ENCODE measurements around the gene RAI1.

RAI1 gene

DNA sequence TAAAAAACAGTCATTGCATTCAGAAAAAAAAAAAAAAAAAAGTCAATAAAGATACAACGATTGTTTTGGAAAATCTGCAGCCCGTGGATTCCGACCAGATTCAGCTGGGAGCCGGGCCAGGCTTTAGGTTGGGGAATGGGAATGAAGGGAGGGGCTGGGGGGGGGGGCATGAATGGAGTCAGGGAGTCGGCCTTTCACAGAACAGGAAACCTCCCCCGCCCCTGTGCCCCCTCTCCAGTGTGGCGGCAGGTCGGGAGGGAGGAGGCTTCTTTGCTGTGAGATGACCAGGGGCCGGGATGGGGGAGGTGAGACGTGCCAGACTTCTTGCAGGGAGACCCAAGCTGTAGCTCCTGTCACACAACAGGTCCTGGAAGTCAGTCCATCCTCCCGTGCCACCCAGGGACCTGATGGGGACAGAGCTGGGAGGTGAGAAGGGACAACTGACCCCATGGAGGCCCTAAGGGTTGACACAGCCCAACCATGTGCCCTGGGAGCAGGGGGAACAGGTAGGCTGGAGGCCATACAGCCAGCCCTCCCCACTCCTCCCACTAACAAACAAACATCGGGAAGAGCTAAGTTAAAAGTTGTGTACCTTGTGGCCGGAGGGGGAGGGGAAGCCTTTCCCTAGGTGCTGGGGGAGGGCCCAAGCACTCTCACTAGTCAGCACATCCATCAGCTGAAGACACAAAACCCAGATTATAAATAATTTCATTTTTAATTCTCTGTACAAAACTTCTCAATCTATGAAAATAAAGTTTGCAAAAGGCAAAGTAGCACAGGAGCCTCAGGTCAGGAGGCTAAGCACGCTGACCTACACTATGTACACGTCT is 130.3 kb downstream of the RAI1 start:
- Histone ChIP-seq H3K27ac (ENCODE audit: low read depth, low read length) (no peak overlapping the region), H3K27me3 (ENCODE audit: control insufficient read depth, insufficient read depth, low read length) (no peaks in the 10 kb centered on the region), H3K36me3 (ENCODE audit: control insufficient read depth, insufficient read depth, low read length) (peaks cover 12% of the 10 kb centered on the region), H3K9ac (ENCODE audit: low read length) (no peak overlapping the region), H3K4me3 (ENCODE audit: low read length) (no peak overlapping the region), H3K4me1 (ENCODE audit: control insufficient read depth, insufficient read depth, low read length) (peaks cover 14% of the 10 kb centered on the region)

DNA sequence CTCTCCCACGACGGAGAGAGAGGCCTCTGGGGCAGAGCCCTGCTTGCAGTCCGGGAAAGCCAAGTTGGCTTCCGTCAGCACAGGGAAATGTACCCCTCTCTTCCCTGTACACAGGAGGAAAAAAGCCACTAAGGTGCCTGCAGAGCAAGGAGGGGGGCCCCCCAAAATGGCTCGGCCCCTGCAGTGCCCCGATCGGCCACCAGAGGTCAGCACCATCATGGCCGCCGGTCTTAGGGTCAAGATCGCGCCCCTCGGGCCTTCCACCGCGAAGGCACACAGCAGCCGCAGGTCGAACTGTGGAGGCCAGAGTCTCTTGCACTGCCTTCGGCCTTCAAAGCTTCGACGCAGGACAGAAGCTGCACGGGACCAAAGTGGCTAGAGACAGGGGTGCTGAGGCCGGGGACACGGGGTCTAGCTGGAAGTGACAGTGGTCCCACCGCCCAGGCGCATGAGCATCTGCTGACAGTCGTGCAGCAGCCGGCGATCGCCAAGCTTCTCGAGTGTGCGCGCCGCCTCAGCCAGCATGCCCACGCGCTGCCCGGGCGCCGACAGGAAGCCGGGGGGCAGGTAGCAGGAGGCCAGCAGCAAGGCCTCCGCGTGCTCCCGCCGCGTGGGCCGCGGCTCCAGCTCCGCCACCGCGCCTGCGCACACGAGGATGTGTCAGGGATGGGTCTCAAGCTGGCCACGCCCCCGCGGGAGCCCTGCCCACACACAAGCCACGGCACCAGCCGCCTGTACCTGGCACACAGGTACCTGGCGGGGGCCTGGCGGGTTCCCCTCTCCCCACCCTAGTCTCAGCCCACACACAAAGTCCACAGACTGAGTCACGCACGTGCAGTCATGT is 131.2 kb downstream of the RAI1 start:
- Histone ChIP-seq H3K9ac (ENCODE audit: low read length) (no peak overlapping the region), H3K36me3 (ENCODE audit: control insufficient read depth, insufficient read depth, low read length) (peaks cover 18% of the 10 kb centered on the region), H3K27me3 (ENCODE audit: control insufficient read depth, insufficient read depth, low read length) (no peaks in the 10 kb centered on the region), H3K4me3 (ENCODE audit: low read length) (no peak overlapping the region), H3K27ac (ENCODE audit: low read depth, low read length) (peak overlapping the region; percentile 44), H3K4me1 (ENCODE audit: control insufficient read depth, insufficient read depth, low read length) (peaks cover 14% of the 10 kb centered on the region)

DNA sequence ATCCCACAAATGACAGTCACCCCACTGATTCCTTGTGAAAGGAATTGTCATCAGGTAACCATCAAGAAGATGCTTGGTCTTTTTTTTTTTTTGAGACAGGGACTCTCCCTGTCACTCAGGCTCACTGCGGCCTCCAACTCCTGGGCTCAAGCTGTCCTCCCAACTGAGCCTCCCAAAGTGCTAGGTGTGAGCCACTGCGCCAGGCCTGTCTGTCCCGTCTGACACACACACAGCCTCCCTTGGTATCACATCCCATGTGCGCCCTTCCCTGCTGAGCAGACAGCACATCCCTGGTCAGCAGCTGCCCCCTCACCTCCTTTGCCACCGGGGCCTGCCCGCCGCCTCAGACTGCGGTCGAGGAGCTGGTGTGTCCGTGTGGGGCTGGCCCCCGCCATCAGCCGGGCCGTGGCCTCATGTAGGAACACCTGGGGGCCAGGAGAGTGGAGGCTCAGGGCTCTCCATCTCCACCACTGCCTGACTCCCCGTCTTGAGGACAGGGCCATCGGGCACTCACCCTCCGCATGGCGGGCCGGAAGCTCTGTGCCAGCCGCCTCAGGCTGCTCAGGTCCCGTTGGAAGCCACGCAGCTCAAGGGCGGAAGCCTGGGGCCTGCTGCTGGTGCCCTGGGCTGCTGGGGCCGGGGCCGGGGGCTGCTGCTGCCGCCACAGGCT is 131.9 kb downstream of the RAI1 start:
- Histone ChIP-seq H3K27ac (ENCODE audit: low read depth, low read length) (no peak overlapping the region), H3K27me3 (ENCODE audit: control insufficient read depth, insufficient read depth, low read length) (no peaks in the 10 kb centered on the region), H3K36me3 (ENCODE audit: control insufficient read depth, insufficient read depth, low read length) (peaks cover 18% of the 10 kb centered on the region), H3K9ac (ENCODE audit: low read length) (no peak overlapping the region), H3K4me1 (ENCODE audit: control insufficient read depth, insufficient read depth, low read length) (peaks cover 14% of the 10 kb centered on the region), H3K4me3 (ENCODE audit: low read length) (no peak overlapping the region)

DNA sequence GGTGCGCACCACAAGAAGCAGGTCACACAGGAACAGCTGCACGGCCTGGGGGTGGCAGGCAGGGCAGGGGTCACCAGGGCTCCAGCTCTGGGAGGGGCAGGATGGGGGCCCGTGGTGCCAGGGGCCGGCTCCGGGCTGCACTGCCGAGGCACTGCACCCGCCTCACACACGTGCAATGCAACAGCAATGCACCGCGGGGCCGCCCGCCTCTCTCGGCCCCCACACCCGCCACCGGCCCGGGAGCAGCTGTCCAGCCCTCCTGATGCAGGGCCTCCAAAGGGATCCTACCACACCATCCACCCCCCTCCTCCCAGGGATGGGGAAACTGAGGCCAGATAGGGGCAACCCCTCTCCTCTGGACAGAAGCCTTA is 132.5 kb downstream of the RAI1 start:
- no peak overlapping the region for H3K4me3 ChIP-seq (ENCODE audit: low read length)
- H3K27ac ChIP-seq (ENCODE audit: low read depth, low read length): no peak overlapping the region
- no peak overlapping the region for H3K9ac ChIP-seq (ENCODE audit: low read length)
- no peaks in the 10 kb centered on the region for H3K27me3 ChIP-seq (ENCODE audit: control insufficient read depth, insufficient read depth, low read length)
- peaks cover 14% of the 10 kb centered on the region for H3K4me1 ChIP-seq (ENCODE audit: control insufficient read depth, insufficient read depth, low read length)
- H3K36me3 ChIP-seq (ENCODE audit: control insufficient read depth, insufficient read depth, low read length): peaks cover 22% of the 10 kb centered on the region

DNA sequence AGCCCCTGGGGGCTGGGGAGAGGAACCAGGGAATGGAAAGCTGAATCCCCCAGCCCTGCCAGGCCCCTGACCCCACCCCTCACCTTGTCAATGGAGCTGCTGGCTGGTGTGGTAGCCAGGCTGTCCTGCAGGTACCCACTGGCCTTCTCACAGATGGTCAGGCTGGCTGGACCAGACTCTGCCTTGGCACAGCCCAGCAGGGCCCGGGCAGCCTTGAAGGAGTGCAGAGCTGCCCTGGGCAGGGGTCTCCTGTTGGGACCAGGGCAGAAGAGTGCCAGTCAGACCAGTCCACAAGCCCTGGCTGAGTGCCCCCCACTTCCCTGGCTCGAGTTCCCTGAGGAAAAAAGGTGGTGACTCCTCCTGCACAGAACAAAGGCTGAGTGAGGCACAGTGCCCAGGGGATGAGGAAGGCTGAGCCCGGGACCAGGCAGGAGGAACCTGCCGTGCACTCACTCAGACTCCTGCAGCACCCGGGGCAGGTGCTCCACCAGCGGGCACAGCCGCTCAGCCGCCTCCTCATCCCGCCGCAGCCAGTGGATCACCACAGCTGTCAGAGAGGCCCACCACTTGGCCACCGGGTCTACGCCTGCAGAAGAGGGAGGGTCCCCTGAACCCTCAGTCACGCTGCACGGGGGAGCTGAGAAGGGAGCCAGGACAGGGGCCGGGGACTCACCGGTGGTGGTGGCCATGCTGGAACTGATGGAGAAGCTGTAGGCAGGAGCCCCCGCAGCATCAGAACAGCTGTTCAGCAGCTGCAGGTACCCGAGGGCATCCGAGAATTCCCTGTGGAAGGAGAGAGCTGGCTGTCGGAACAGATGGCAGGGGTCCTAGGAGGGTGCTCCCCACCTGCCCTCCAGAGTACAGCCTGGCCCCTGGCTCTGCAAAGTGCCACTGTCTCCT is 133.2 kb downstream of the RAI1 start:
- Histone ChIP-seq H3K27me3 (ENCODE audit: control insufficient read depth, insufficient read depth, low read length) (no peaks in the 10 kb centered on the region), H3K4me1 (ENCODE audit: control insufficient read depth, insufficient read depth, low read length) (peaks cover 14% of the 10 kb centered on the region), H3K9ac (ENCODE audit: low read length) (no peak overlapping the region), H3K4me3 (ENCODE audit: low read length) (no peak overlapping the region), H3K27ac (ENCODE audit: low read depth, low read length) (no peak overlapping the region), H3K36me3 (ENCODE audit: control insufficient read depth, insufficient read depth, low read length) (peaks cover 27% of the 10 kb centered on the region)

DNA sequence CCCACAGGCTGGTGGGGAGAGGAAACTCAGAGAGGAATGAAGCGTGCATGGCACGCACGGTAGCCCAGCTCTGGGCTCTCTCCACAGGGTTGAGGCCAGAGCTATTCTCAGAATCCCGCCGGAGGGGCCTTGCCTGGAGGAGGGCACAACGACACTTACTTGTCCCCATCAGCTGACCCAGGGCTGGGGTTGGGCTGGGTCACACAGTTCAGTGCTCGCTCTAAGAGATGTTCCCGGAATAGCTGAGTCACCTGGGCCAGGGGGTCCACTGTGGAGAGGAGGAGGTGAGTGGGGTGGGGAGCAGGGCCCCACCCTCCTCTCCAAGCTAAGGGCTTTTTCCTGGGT is 133.8 kb downstream of the RAI1 start:
- Histone ChIP-seq H3K27ac (ENCODE audit: low read depth, low read length) (no peak overlapping the region), H3K4me1 (ENCODE audit: control insufficient read depth, insufficient read depth, low read length) (peaks cover 14% of the 10 kb centered on the region), H3K36me3 (ENCODE audit: control insufficient read depth, insufficient read depth, low read length) (peaks cover 27% of the 10 kb centered on the region)

DNA sequence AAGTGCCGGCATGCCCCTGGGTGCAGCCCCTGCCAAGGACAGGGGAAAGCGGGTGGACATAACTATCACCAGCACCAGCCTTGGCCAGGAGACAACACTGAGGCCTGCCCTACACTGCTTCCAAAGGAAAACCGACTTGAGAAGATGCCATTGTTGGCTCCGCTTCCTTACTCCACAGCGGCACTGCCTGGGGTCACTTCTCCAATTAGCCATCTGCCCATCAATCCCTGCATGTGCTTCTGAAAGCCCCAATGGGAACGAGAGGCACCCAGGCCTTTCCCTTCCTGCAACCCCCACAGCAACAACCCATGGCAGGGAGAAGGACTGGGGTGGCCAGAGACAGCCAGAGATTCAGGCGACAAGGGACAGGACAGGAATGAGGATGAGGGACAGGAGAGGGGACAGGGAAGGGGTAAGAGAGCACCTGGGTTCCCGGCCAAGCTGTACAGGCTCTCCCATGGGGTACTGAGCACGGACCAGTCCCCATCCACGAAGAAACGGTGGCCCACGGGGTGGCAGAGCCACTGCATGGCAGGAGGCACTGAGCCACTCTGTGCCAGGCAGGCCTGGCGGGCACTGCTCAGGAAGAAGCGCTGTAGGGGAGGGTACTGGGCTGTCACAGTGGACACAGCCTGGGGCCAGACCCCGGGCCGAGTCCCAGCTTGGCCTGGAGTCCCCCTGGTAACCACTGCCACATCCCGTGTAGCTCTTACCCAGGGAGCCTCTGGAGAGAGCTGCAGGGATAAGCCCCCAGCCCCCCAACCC is 134.4 kb downstream of the RAI1 start:
- Histone ChIP-seq H3K36me3 (ENCODE audit: control insufficient read depth, insufficient read depth, low read length) (peaks cover 29% of the 10 kb centered on the region), H3K4me1 (ENCODE audit: control insufficient read depth, insufficient read depth, low read length) (peaks cover 10% of the 10 kb centered on the region), H3K9ac (ENCODE audit: low read length) (no peak overlapping the region), H3K4me3 (ENCODE audit: low read length) (no peak overlapping the region), H3K27me3 (ENCODE audit: control insufficient read depth, insufficient read depth, low read length) (no peaks in the 10 kb centered on the region), H3K27ac (ENCODE audit: low read depth, low read length) (peak overlapping the region; percentile 14)

More for the DNA sequence above, 133.8 kb downstream of the RAI1 start:
- H3K4me3 ChIP-seq (ENCODE audit: low read length): no peak overlapping the region
- no peaks in the 10 kb centered on the region for H3K27me3 ChIP-seq (ENCODE audit: control insufficient read depth, insufficient read depth, low read length)
- H3K9ac ChIP-seq (ENCODE audit: low read length): no peak overlapping the region

DNA sequence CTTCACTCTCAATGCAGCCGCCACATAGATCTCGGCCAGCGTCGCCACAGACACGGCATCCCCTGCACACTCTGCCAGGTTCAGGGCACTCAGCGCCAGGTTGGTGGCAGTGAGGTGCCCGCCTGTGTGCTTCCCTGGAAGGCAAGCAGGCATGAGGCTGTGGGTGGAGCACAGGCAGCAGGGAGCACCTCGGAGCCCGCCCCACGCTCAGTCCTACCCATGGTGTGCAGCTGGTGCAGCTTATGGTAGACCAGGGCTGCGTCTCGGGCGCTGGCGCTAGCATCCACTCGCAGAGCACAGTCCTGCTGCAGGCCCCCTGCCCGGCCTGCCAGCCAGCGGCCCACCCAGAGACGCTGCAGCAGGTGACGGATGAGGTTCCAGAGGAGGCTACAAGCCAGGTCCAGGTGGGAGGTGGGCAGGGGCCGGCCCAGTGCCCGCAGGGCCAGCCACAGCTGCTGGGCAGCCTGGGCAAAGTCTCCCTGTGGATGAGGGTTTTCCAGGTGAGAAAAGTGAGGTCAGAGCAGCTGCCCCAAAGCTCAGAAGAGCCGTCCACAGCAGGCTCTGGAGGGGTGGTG is 135.1 kb downstream of the RAI1 start:
- H3K27me3 ChIP-seq (ENCODE audit: control insufficient read depth, insufficient read depth, low read length): no peaks in the 10 kb centered on the region
- no peak overlapping the region for H3K9ac ChIP-seq (ENCODE audit: low read length)
- no peak overlapping the region for H3K4me3 ChIP-seq (ENCODE audit: low read length)
- peaks cover 29% of the 10 kb centered on the region for H3K36me3 ChIP-seq (ENCODE audit: control insufficient read depth, insufficient read depth, low read length)
- H3K27ac ChIP-seq (ENCODE audit: low read depth, low read length): no peak overlapping the region
- peaks cover 7% of the 10 kb centered on the region for H3K4me1 ChIP-seq (ENCODE audit: control insufficient read depth, insufficient read depth, low read length)

DNA sequence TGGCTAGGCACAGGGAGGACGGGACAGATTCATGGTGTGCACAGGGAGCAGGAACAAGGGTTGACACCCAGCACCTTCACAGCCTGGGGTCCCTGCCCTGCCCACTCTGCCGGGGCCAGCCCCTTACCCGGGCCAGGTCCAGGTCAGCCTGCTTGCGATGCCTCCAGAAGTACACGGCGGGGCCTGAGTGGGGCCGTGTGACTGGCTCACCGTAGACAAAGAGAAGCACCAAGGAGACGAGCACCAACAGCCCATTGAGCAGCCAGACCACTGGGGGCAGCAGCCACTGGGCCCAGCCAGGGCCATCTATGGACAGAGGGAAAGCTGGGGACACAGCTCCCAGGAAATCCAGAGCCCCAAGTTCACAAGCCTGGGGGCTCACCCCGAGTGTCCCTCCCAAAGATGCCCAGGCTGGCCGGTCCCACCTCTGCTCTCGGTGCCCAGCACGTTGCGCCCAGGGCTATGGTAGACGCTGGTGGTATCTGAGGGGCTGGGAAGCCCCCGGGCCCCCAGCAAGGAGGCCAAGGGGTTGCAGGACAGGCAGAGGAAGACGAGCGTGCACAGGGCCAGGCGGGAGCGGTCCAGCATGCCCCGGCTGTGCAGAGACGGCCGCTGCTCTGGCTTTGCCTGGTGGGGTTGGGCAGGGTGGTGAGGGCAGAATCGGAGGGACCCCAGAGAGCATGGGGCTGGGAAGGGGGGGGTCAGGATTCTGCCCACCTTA is 135.7 kb downstream of the RAI1 start:
- Histone ChIP-seq H3K9ac (ENCODE audit: low read length) (no peak overlapping the region), H3K4me3 (ENCODE audit: low read length) (no peak overlapping the region), H3K27me3 (ENCODE audit: control insufficient read depth, insufficient read depth, low read length) (no peaks in the 10 kb centered on the region), H3K27ac (ENCODE audit: low read depth, low read length) (no peak overlapping the region), H3K4me1 (ENCODE audit: control insufficient read depth, insufficient read depth, low read length) (peaks cover 6% of the 10 kb centered on the region), H3K36me3 (ENCODE audit: control insufficient read depth, insufficient read depth, low read length) (peaks cover 29% of the 10 kb centered on the region)

DNA sequence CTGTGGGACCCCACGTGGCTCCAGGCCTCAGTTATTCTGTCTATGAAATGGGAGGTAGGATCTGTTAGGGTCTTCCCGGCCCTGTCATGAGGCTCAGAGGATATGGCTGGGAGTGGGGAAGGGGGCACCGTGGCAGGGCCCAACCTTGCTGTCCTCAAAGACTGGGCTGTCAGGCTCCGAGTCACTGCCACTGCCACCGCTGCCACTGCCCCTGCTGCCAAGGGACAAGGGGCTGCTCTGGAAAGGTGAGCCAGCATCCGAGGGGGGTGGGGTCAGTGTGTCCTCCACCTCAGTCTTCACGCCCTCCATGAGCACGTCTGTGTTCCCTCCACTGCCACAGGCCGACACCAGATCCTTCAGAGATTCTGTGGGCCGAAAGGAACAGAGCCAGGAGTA is 136.3 kb downstream of the RAI1 start:
- peaks cover 9% of the 10 kb centered on the region for H3K4me1 ChIP-seq (ENCODE audit: control insufficient read depth, insufficient read depth, low read length)
- H3K4me3 ChIP-seq (ENCODE audit: low read length): no peak overlapping the region
- H3K27ac ChIP-seq (ENCODE audit: low read depth, low read length): no peak overlapping the region
- no peaks in the 10 kb centered on the region for H3K27me3 ChIP-seq (ENCODE audit: control insufficient read depth, insufficient read depth, low read length)
- H3K36me3 ChIP-seq (ENCODE audit: control insufficient read depth, insufficient read depth, low read length): peaks cover 29% of the 10 kb centered on the region
- H3K9ac ChIP-seq (ENCODE audit: low read length): no peak overlapping the region

All from rectal smooth muscle tissue (tissue), 1 donor.